ENCODE results near the gene MESD. TPM values are rescaled to one million over a fixed set of nuclear protein-coding genes. Genes with fewer than 3 reads are reported as not detected.

Gene MESD
- total RNA-seq, 5 donors from 2014 or later (not counting 1 experiment from before 2014, with no cell fraction given), result 17.7 to 32.8 (median 30.7) TPM

GRCh38 chr15:81007428-81008064 lies 17.9 kb upstream of the MESD start:
- no peaks in the 10 kb centered on the region for H3K27me3 ChIP-seq (replicated peaks in 1 of 2; ENCODE audit: control insufficient read depth in 2 of 2, extremely low read depth in 1 of 2, insufficient read depth in 2 of 2, low read length in 1 of 2)
- CTCF ChIA-PET, result interaction anchor here in 1 of 2 donors (1.1 kb wide), 1 partner anchor 21 kb away, joined by 3 read pairs; no protein-coding TSS in a partner anchor
- no peaks in the 10 kb centered on the region for H3K9me3 ChIP-seq
- H3K4me1 Mint-ChIP-seq, result peaks cover 57 to 72% (median 68%) of the 10 kb centered on the region in 3 donors
- WGBS (ENCODE audit: insufficient coverage), result 58% methylated on average over 2 of the region's 6 CpGs
- no peak overlapping the region for H3K4me3 ChIP-seq (ENCODE audit: control insufficient read depth in 1 of 2, extremely low read depth in 1 of 2, low read length in 1 of 2)
- H3K27ac Mint-ChIP-seq, result no peak overlapping the region
- H3K36me3 Mint-ChIP-seq, result peaks cover 16% of the 10 kb centered on the region
- no peak for DNase-seq
- no peak for ATAC-seq (replicated peaks in 1 of 4)
- peaks cover 0 to 8% of the 10 kb centered on the region in 2 donors for H3K36me3 ChIP-seq (ENCODE audit: control insufficient read depth in 2 of 2, extremely low read depth in 1 of 2, insufficient read depth in 1 of 2, low read length in 1 of 2)
- H3K4me3 Mint-ChIP-seq, result no peak overlapping the region
- POLR2A ChIA-PET, result interaction anchor here (0.8 to 1.1 kb wide), 2 partner anchors 10 to 19 kb away, joined by 3 to 5 read pairs; no protein-coding TSS in a partner anchor
- no peaks in the 10 kb centered on the region for H3K27me3 Mint-ChIP-seq
- no peak overlapping the region for H3K27ac ChIP-seq (ENCODE audit: low read length)
- H3K4me1 ChIP-seq (ENCODE audit: control insufficient read depth in 1 of 2, extremely low read depth in 1 of 2, insufficient read depth in 2 of 2, low read length in 2 of 2), result peaks cover 10 to 19% of the 10 kb centered on the region in 2 experiments
- H3K9me3 Mint-ChIP-seq, result no peaks in the 10 kb centered on the region

- H3K36me3 ChIP-seq (ENCODE audit: control insufficient read depth in 2 of 2, extremely low read depth in 1 of 2, insufficient read depth in 1 of 2, low read length in 1 of 2), result peaks cover 0 to 8% of the 10 kb centered on the region in 2 donors
- DNase-seq (no peak), ATAC-seq (replicated peaks in 1 of 4) (no peak)
- H3K4me3 ChIP-seq (ENCODE audit: control insufficient read depth in 1 of 2, extremely low read depth in 1 of 2, low read length in 1 of 2), result no peak overlapping the region
- H3K4me1 ChIP-seq (ENCODE audit: control insufficient read depth in 1 of 2, extremely low read depth in 1 of 2, insufficient read depth in 2 of 2, low read length in 2 of 2), result peaks cover 13 to 21% of the 10 kb centered on the region in 2 experiments
- Mint-ChIP-seq H3K9me3 (no peaks in the 10 kb centered on the region), H3K4me1 (peaks cover 52 to 69% (median 63%) of the 10 kb centered on the region in 3 donors), H3K27ac (no peak overlapping the region), H3K4me3 (no peak overlapping the region), H3K36me3 (peaks cover 16% of the 10 kb centered on the region), H3K27me3 (no peaks in the 10 kb centered on the region)
- POLR2A ChIA-PET, result interaction anchor here in 1 of 2 donors (1.1 kb wide), 1 partner anchor 18 kb away, joined by 5 read pairs; no protein-coding TSS in a partner anchor
- CTCF ChIA-PET, result no interaction called here
- no peaks in the 10 kb centered on the region for H3K9me3 ChIP-seq
- H3K27me3 ChIP-seq (replicated peaks in 1 of 2; ENCODE audit: control insufficient read depth in 2 of 2, extremely low read depth in 1 of 2, insufficient read depth in 2 of 2, low read length in 1 of 2), result no peaks in the 10 kb centered on the region
- no CpG with 5 or more reads among the region's 1 CpG for WGBS (ENCODE audit: insufficient coverage)
- H3K27ac ChIP-seq (ENCODE audit: low read length), result no peak overlapping the region
These were observed 16.5 kb upstream of the MESD start for GRCh38 chr15:81006124-81006523.

GRCh38 chr15:81003097-81003350 lies 13.4 kb upstream of the MESD start:
- Mint-ChIP-seq H3K9me3 (no peaks in the 10 kb centered on the region), H3K27ac (peak overlapping the region in 1 of 2 donors; percentile 73), H3K4me3 (peak overlapping the region; percentile 3 to 79 (median 70)), H3K4me1 (peaks cover 59 to 67% (median 64%) of the 10 kb centered on the region in 3 donors), H3K27me3 (no peaks in the 10 kb centered on the region), H3K36me3 (peaks cover 16% of the 10 kb centered on the region)
- 99% methylated on average over 16 of the region's 19 CpGs for WGBS (ENCODE audit: insufficient coverage)
- no peak overlapping the region for H3K4me3 ChIP-seq (ENCODE audit: control insufficient read depth in 1 of 2, extremely low read depth in 1 of 2, low read length in 1 of 2)
- H3K36me3 ChIP-seq (ENCODE audit: control insufficient read depth in 2 of 2, extremely low read depth in 1 of 2, insufficient read depth in 1 of 2, low read length in 1 of 2), result peaks cover 0 to 8% of the 10 kb centered on the region in 2 donors
- no peak overlapping the region for H3K27ac ChIP-seq (ENCODE audit: low read length)
- DNase-seq, result no peak
- no peak for ATAC-seq (replicated peaks in 1 of 4)
- peaks cover 26 to 34% of the 10 kb centered on the region in 2 experiments for H3K4me1 ChIP-seq (ENCODE audit: control insufficient read depth in 1 of 2, extremely low read depth in 1 of 2, insufficient read depth in 2 of 2, low read length in 2 of 2)
- ChIA-PET CTCF (interaction anchor here (0.6 to 1.8 kb wide), 2 partner anchors 62 to 263 kb away, joined by 3 to 4 read pairs; no protein-coding TSS in a partner anchor), POLR2A (interaction anchor here in 1 of 2 donors (0.6 kb wide), 1 partner anchor 18 kb away, joined by 4 read pairs; no protein-coding TSS in a partner anchor)
- H3K9me3 ChIP-seq, result no peaks in the 10 kb centered on the region
- no peaks in the 10 kb centered on the region for H3K27me3 ChIP-seq (replicated peaks in 1 of 2; ENCODE audit: control insufficient read depth in 2 of 2, extremely low read depth in 1 of 2, insufficient read depth in 2 of 2, low read length in 1 of 2)

GRCh38 chr15:81002331-81003096 lies 12.9 kb upstream of the MESD start:
- H3K4me1 Mint-ChIP-seq, result peaks cover 55 to 62% (median 59%) of the 10 kb centered on the region in 3 donors
- H3K4me3 Mint-ChIP-seq, result peak overlapping the region; percentile 67 to 93 (median 68)
- H3K36me3 ChIP-seq (ENCODE audit: control insufficient read depth in 2 of 2, extremely low read depth in 1 of 2, insufficient read depth in 1 of 2, low read length in 1 of 2), result peaks cover 0 to 8% of the 10 kb centered on the region in 2 donors
- peak overlapping the region; percentile 40 to 65 for H3K4me3 ChIP-seq (ENCODE audit: control insufficient read depth in 1 of 2, extremely low read depth in 1 of 2, low read length in 1 of 2)
- POLR2A ChIA-PET, result interaction anchor here in 1 of 2 donors (1.1 kb wide), 1 partner anchor 28 kb away, joined by 3 read pairs; no protein-coding TSS in a partner anchor
- H3K27me3 Mint-ChIP-seq, result no peaks in the 10 kb centered on the region
- H3K27ac ChIP-seq (ENCODE audit: low read length), result no peak overlapping the region
- peaks cover 26 to 34% of the 10 kb centered on the region in 2 experiments for H3K4me1 ChIP-seq (ENCODE audit: control insufficient read depth in 1 of 2, extremely low read depth in 1 of 2, insufficient read depth in 2 of 2, low read length in 2 of 2)
- H3K9me3 ChIP-seq, result no peaks in the 10 kb centered on the region
- DNase-seq, result peak in 3 of 35 experiments; percentile 6 to 24 (median 8)
- no peaks in the 10 kb centered on the region for H3K9me3 Mint-ChIP-seq
- H3K36me3 Mint-ChIP-seq, result peaks cover 16% of the 10 kb centered on the region
- no peak overlapping the region for H3K27ac Mint-ChIP-seq
- ATAC-seq (replicated peaks in 1 of 4), result no peak
- no peaks in the 10 kb centered on the region for H3K27me3 ChIP-seq (replicated peaks in 1 of 2; ENCODE audit: control insufficient read depth in 2 of 2, extremely low read depth in 1 of 2, insufficient read depth in 2 of 2, low read length in 1 of 2)
- CTCF ChIA-PET, result interaction anchor here in 1 of 2 donors (0.8 kb wide), 1 partner anchor 11 kb away, joined by 3 read pairs; no protein-coding TSS in a partner anchor
- 81% methylated on average over 86 of the region's 89 CpGs for WGBS (ENCODE audit: insufficient coverage)

- ATAC-seq (replicated peaks in 1 of 4) (peak in 1 of 4 experiments; percentile 2), DNase-seq (peak in 1 of 35 experiments; percentile 49)
- Histone ChIP-seq H3K4me1 (ENCODE audit: control insufficient read depth in 1 of 2, extremely low read depth in 1 of 2, insufficient read depth in 2 of 2, low read length in 2 of 2) (peaks cover 26 to 34% of the 10 kb centered on the region in 2 experiments), H3K27ac (ENCODE audit: low read length) (no peak overlapping the region), H3K9me3 (no peaks in the 10 kb centered on the region), H3K4me3 (ENCODE audit: control insufficient read depth in 1 of 2, extremely low read depth in 1 of 2, low read length in 1 of 2) (peak overlapping the region; percentile 65 to 95), H3K36me3 (ENCODE audit: control insufficient read depth in 2 of 2, extremely low read depth in 1 of 2, insufficient read depth in 1 of 2, low read length in 1 of 2) (peaks cover 0 to 8% of the 10 kb centered on the region in 2 donors), H3K27me3 (replicated peaks in 1 of 2; ENCODE audit: control insufficient read depth in 2 of 2, extremely low read depth in 1 of 2, insufficient read depth in 2 of 2, low read length in 1 of 2) (no peaks in the 10 kb centered on the region)
- H3K27me3 Mint-ChIP-seq, result no peaks in the 10 kb centered on the region
- H3K36me3 Mint-ChIP-seq, result peaks cover 16% of the 10 kb centered on the region
- H3K27ac Mint-ChIP-seq, result peak overlapping the region in 1 of 2 donors; percentile 52
- ChIA-PET POLR2A (interaction anchor here in 1 of 2 donors (1.1 kb wide), 2 partner anchors 12 to 27 kb away, joined by 3 to 4 read pairs; no protein-coding TSS in a partner anchor), CTCF (interaction anchor here in 1 of 2 donors (0.8 kb wide), 1 partner anchor 10 kb away, joined by 3 read pairs; no protein-coding TSS in a partner anchor)
- peak overlapping the region; percentile 74 to 93 (median 78) for H3K4me3 Mint-ChIP-seq
- 12% methylated on average over 41 of the region's 42 CpGs for WGBS (ENCODE audit: insufficient coverage)
- peaks cover 51 to 57% (median 55%) of the 10 kb centered on the region in 3 donors for H3K4me1 Mint-ChIP-seq
- peaks cover 0 to 2% (median 0%) of the 10 kb centered on the region in 3 donors for H3K9me3 Mint-ChIP-seq
These were observed 12.4 kb upstream of the MESD start for GRCh38 chr15:81002009-81002330.
